Nephron progenitor cell (in vitro differentiated cells): ENCODE measurements around the gene DNAH8.
A peak's percentile ranks its signal among the peaks of the same experiment; 100 is the strongest.

Source experiments
- DNase-seq: peaks from one replicate; pipeline ENCODE4 v3.0.0; 2021
- H3K27ac Mint-ChIP-seq: 2 replicates; pipeline ENCODE4 v1.8.0; 2021; ENCODE audit warnings: mild to moderate bottlenecking, moderate library complexity, mixed read lengths
- H3K27me3 Mint-ChIP-seq: 2 replicates; pipeline ENCODE4 v1.8.0; 2021; ENCODE audit warnings: mild to moderate bottlenecking, low read depth, mixed read lengths; ENCODE audit not compliant: poor library complexity
- H3K36me3 Mint-ChIP-seq: 2 replicates; pipeline ENCODE4 v1.8.0; 2021; ENCODE audit warnings: low read depth, mixed read lengths
- H3K4me1 Mint-ChIP-seq: 2 replicates; pipeline ENCODE4 v1.8.0; 2021; ENCODE audit warnings: mixed read lengths
- H3K4me3 Mint-ChIP-seq: 2 replicates; pipeline ENCODE4 v1.8.0; 2021; ENCODE audit warnings: mild to moderate bottlenecking, moderate library complexity, mixed read lengths
- H3K9me3 Mint-ChIP-seq: 2 replicates; pipeline ENCODE4 v1.8.0; 2021; ENCODE audit warnings: mild to moderate bottlenecking, moderate library complexity, mixed read lengths
- TF ChIP-seq, protein P1 (sequence below): fragments of 200-600 bp; sonication (generic); IDR thresholded peaks from 2 replicates; pipeline ENCODE4 v1.5.0; 2021; ENCODE audit warnings: antibody characterized with exemption

Gene DNAH8

GRCh38 chr6:38968702-38969149 lies 253.6 kb downstream of the DNAH8 start:
- no peak overlapping the region for H3K4me3 Mint-ChIP-seq
- H3K9me3 Mint-ChIP-seq: peaks cover 3% of the 10 kb centered on the region
- DNase-seq: no peak
- H3K27me3 Mint-ChIP-seq: peaks cover 9% of the 10 kb centered on the region
- TF ChIP-seq, protein P1, sequence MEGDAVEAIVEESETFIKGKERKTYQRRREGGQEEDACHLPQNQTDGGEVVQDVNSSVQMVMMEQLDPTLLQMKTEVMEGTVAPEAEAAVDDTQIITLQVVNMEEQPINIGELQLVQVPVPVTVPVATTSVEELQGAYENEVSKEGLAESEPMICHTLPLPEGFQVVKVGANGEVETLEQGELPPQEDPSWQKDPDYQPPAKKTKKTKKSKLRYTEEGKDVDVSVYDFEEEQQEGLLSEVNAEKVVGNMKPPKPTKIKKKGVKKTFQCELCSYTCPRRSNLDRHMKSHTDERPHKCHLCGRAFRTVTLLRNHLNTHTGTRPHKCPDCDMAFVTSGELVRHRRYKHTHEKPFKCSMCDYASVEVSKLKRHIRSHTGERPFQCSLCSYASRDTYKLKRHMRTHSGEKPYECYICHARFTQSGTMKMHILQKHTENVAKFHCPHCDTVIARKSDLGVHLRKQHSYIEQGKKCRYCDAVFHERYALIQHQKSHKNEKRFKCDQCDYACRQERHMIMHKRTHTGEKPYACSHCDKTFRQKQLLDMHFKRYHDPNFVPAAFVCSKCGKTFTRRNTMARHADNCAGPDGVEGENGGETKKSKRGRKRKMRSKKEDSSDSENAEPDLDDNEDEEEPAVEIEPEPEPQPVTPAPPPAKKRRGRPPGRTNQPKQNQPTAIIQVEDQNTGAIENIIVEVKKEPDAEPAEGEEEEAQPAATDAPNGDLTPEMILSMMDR: no peak
- no peaks in the 10 kb centered on the region for H3K36me3 Mint-ChIP-seq
- no peaks in the 10 kb centered on the region for H3K4me1 Mint-ChIP-seq
- H3K27ac Mint-ChIP-seq: no peak overlapping the region

DNA sequence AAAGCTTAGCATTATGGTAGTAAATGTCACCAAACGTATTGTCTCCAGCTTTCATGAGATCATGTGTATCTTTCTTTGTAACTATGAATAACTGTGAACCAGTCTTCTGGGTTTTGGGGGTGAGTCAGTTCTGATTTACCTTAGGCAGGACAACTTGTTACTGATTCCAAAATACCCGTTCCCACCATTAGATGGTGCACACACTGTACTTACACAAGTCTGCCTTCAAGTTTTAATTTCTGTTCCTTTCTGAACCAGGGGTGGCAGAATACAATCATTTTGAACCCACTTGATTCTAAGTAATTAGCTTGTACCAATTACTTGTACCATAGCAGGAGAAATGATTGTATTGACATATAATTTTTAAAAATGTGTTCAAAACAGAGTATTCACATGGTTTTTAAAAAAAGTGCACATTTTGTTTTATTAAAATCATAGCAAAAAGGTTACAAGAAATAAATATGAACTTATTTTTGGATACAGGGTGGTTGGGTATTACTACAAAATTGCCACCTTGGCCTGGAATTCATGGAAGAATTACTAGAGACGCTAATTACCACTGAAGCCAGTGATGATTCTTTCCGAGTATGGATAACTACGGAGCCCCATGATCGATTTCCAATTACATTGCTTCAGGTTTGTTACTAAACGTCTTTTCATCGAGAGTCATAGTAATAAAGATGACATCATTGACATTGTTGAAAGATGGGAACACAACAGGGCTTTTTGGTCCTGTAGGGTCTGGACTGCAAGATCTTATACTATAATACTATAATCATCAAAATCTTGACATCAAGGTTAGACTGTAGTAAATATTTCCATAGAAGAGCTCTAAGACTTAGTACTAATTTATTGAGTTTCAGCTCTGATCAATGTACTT lies 258.3 kb downstream of the DNAH8 start:
- H3K27me3 Mint-ChIP-seq: peaks cover 15% of the 10 kb centered on the region
- peaks cover 18% of the 10 kb centered on the region for H3K4me1 Mint-ChIP-seq
- H3K4me3 Mint-ChIP-seq: no peak overlapping the region
- no peak for DNase-seq
- no peaks in the 10 kb centered on the region for H3K36me3 Mint-ChIP-seq
- no peaks in the 10 kb centered on the region for H3K9me3 Mint-ChIP-seq
- TF ChIP-seq, protein P1: peak; percentile 54
- H3K27ac Mint-ChIP-seq: no peak overlapping the region

- H3K9me3 Mint-ChIP-seq: no peaks in the 10 kb centered on the region
- no peaks in the 10 kb centered on the region for H3K36me3 Mint-ChIP-seq
- H3K27me3 Mint-ChIP-seq: peaks cover 12% of the 10 kb centered on the region
- H3K27ac Mint-ChIP-seq: peak overlapping the region; percentile 47
- no peak overlapping the region for H3K4me3 Mint-ChIP-seq
- no peak for DNase-seq
- H3K4me1 Mint-ChIP-seq: peaks cover 18% of the 10 kb centered on the region
- TF ChIP-seq, protein P1: no peak
Observed at GRCh38 chr6:38974389-38975151, 259.5 kb downstream of the DNAH8 start.

DNA sequence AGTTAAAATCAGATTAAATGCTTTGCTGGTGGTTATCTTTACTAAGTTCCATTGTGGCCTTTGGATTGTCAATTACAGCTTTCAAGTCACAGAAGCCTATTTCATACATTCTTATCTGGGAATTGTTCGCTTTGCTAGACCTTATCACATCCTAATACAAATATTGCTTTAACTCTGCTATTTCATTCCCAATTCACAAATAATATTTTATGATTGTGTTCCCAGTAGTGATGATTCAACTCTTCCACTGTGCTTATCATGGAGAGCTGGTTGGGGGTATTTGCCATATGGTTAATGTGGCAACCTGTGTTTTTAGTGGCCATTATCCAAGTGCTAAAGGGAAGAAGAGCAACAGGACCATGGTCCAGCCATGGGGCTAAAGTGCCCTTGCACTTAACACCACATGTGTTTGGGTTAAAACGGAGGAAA lies 260.5 kb downstream of the DNAH8 start:
- H3K27me3 Mint-ChIP-seq: peaks cover 9% of the 10 kb centered on the region
- peaks cover 18% of the 10 kb centered on the region for H3K4me1 Mint-ChIP-seq
- no peaks in the 10 kb centered on the region for H3K36me3 Mint-ChIP-seq
- no peak for DNase-seq
- no peak overlapping the region for H3K27ac Mint-ChIP-seq
- TF ChIP-seq, protein P1: no peak
- no peak overlapping the region for H3K4me3 Mint-ChIP-seq
- no peaks in the 10 kb centered on the region for H3K9me3 Mint-ChIP-seq

DNA sequence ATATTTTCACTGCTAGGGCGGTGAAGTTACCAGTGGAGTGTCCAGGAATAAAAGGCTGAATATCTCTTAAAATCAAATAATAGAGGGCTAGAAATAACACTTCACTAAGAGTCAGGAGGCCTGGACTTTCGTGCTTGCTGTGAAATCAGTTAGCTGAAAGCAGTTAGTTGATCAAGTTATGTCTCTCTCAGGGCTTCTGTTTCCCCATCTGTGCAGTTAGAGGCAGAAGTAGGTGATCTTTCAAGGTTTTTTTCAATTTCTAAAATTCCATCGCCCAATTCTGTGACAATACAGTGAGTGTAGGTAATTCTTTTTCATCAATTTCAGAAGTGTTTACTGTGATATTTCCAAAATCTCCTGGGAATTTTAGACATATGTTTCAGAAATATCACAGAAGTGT lies 260.9 kb downstream of the DNAH8 start:
- Mint-ChIP-seq H3K27me3 (peaks cover 8% of the 10 kb centered on the region), H3K36me3 (no peaks in the 10 kb centered on the region), H3K9me3 (no peaks in the 10 kb centered on the region), H3K27ac (no peak overlapping the region), H3K4me1 (peaks cover 18% of the 10 kb centered on the region), H3K4me3 (no peak overlapping the region)
- TF ChIP-seq, protein P1: no peak
- no peak for DNase-seq
